ENCODE data around the gene GNAS-AS1.

- TF ChIP-seq, protein P1, sequence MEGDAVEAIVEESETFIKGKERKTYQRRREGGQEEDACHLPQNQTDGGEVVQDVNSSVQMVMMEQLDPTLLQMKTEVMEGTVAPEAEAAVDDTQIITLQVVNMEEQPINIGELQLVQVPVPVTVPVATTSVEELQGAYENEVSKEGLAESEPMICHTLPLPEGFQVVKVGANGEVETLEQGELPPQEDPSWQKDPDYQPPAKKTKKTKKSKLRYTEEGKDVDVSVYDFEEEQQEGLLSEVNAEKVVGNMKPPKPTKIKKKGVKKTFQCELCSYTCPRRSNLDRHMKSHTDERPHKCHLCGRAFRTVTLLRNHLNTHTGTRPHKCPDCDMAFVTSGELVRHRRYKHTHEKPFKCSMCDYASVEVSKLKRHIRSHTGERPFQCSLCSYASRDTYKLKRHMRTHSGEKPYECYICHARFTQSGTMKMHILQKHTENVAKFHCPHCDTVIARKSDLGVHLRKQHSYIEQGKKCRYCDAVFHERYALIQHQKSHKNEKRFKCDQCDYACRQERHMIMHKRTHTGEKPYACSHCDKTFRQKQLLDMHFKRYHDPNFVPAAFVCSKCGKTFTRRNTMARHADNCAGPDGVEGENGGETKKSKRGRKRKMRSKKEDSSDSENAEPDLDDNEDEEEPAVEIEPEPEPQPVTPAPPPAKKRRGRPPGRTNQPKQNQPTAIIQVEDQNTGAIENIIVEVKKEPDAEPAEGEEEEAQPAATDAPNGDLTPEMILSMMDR (IDR thresholded peaks at IDR 0.05): no peak
- TF ChIP-seq POLR2A (IDR thresholded peaks at IDR 0.05): no peak
Measured at GRCh38 chr20:58832457-58832856, 18.2 kb downstream of the GNAS-AS1 start.

All from adrenal gland (tissue), 5 donors.